ENCODE results near the gene DAND5.

DAND5 gene

GRCh38 chr19:12987781-12988180 is 18.4 kb downstream of the DAND5 start:
- no peak overlapping the region for H3K4me3 ChIP-seq (ENCODE audit: low read depth, low read length)
- DNase-seq (ENCODE audit: low read depth), result no peak

GRCh38 chr19:12990431-12990830 is 21.1 kb downstream of the DAND5 start:
- no peak for DNase-seq (ENCODE audit: low read depth)
- H3K4me3 ChIP-seq (ENCODE audit: low read depth, low read length), result no peak overlapping the region

- H3K4me3 ChIP-seq (ENCODE audit: low read depth, low read length), result no peak overlapping the region
- DNase-seq (ENCODE audit: low read depth), result no peak
Observed at GRCh38 chr19:12990853-12991252, 21.5 kb downstream of the DAND5 start.

GRCh38 chr19:12991296-12991695 is 21.9 kb downstream of the DAND5 start:
- DNase-seq (ENCODE audit: low read depth), result no peak
- no peak overlapping the region for H3K4me3 ChIP-seq (ENCODE audit: low read depth, low read length)

GRCh38 chr19:12992729-12993128 is 23.4 kb downstream of the DAND5 start:
- H3K4me3 ChIP-seq (ENCODE audit: low read depth, low read length), result no peak overlapping the region
- no peak for DNase-seq (ENCODE audit: low read depth)

- no peak for DNase-seq (ENCODE audit: low read depth)
- no peak overlapping the region for H3K4me3 ChIP-seq (ENCODE audit: low read depth, low read length)
Observed at GRCh38 chr19:12993562-12993961, 24.2 kb downstream of the DAND5 start.

GRCh38 chr19:12994701-12995595 is 25.6 kb downstream of the DAND5 start, which contains the start of gene NFIX:
Gene NFIX (plus strand): TSS chr19:12995475. CDS start chr19:12995838, 363 bp downstream.
- DNase-seq (ENCODE audit: low read depth), result no peak
- peak within 1 kb of the TSS; percentile 74 for H3K4me3 ChIP-seq (ENCODE audit: low read depth, low read length)

GRCh38 chr19:12995596-12996405 is 26.4 kb downstream of the DAND5 start:
- peak overlapping the region; percentile 74 for H3K4me3 ChIP-seq (ENCODE audit: low read depth, low read length)
- DNase-seq (ENCODE audit: low read depth), result no peak

- peak overlapping the region; percentile 74 for H3K4me3 ChIP-seq (ENCODE audit: low read depth, low read length)
- DNase-seq (ENCODE audit: low read depth), result no peak
Observed at GRCh38 chr19:12996406-12997094, 27.2 kb downstream of the DAND5 start.

GRCh38 chr19:12997179-12997966 is 28.0 kb downstream of the DAND5 start:
- H3K4me3 ChIP-seq (ENCODE audit: low read depth, low read length), result peak overlapping the region; percentile 74
- DNase-seq (ENCODE audit: low read depth), result no peak

- DNase-seq (ENCODE audit: low read depth), result no peak
- no peak overlapping the region for H3K4me3 ChIP-seq (ENCODE audit: low read depth, low read length)
Observed at GRCh38 chr19:12997967-12998940, 28.9 kb downstream of the DAND5 start.

GRCh38 chr19:13001166-13001501 is 31.8 kb downstream of the DAND5 start:
- DNase-seq (ENCODE audit: low read depth), result no peak
- H3K4me3 ChIP-seq (ENCODE audit: low read depth, low read length), result no peak overlapping the region

- no peak overlapping the region for H3K4me3 ChIP-seq (ENCODE audit: low read depth, low read length)
- DNase-seq (ENCODE audit: low read depth), result no peak
Observed at GRCh38 chr19:13001502-13002165, 32.3 kb downstream of the DAND5 start.

- no peak overlapping the region for H3K4me3 ChIP-seq (ENCODE audit: low read depth, low read length)
- DNase-seq (ENCODE audit: low read depth), result no peak
Observed at GRCh38 chr19:13002166-13002898, 33.0 kb downstream of the DAND5 start.

GRCh38 chr19:13003081-13003480 is 33.7 kb downstream of the DAND5 start:
- no peak overlapping the region for H3K4me3 ChIP-seq (ENCODE audit: low read depth, low read length)

GRCh38 chr19:13004273-13004672 is 34.9 kb downstream of the DAND5 start:
- no peak overlapping the region for H3K4me3 ChIP-seq (ENCODE audit: low read depth, low read length)
- no peak for DNase-seq (ENCODE audit: low read depth)

More at GRCh38 chr19:13003081-13003480, 33.7 kb downstream of the DAND5 start:
- no peak for DNase-seq (ENCODE audit: low read depth)

GRCh38 chr19:13005253-13005652 is 35.9 kb downstream of the DAND5 start:
- DNase-seq (ENCODE audit: low read depth), result no peak
- no peak overlapping the region for H3K4me3 ChIP-seq (ENCODE audit: low read depth, low read length)
